PC-3 (cell line): Measurements from ENCODE around the gene RNF157. TPM values are rescaled to one million over a fixed set of nuclear protein-coding genes. Genes with fewer than 3 reads are reported as not detected.

Experiments used
- ATAC-seq: fragments of 200-7000 bp; cut with Tn5 transposase; 2 replicates; pipeline ENCODE4 v1.9.1; 2020; ENCODE audit warnings: mild to moderate bottlenecking, moderate library complexity
- BruUV-seq: library from RNA; stranded (reverse); fragments of 400-500 nt; replicated peaks from 2 replicates; lab custom pipeline; 2021; lab: Mats Ljungman, UMichigan
- CTCF ChIA-PET: fragments of 300-600 bp; sonication (Branson Sonifier 250); formaldehyde crosslinking; loops from one replicate; lab custom pipeline; 2022; ENCODE audit warnings: antibody characterized with exemption; lab: Charles Lee
- POLR2A ChIA-PET: fragments of 300-600 bp; sonication (Branson Sonifier 250); formaldehyde crosslinking; loops from one replicate; lab custom pipeline; 2022; ENCODE audit warnings: antibody characterized with exemption; ENCODE audit not compliant: unreplicated experiment; lab: Charles Lee
- DNase-seq: peaks from one replicate; pipeline ENCODE4 v3.0.0-alpha.2; 2015
- H2AFZ ChIP-seq: fragments of 300-600 bp; sonication (generic); 2 replicates; pipeline ENCODE4 v1.6.0; 2016; ENCODE audit warnings: antibody characterized with exemption, low read length
- H3F3A ChIP-seq: fragments of 300-600 bp; sonication (generic); one replicate; pipeline ENCODE4 v1.6.0; 2017; ENCODE audit warnings: antibody characterized with exemption, low read length, control low read depth, mild to moderate bottlenecking; ENCODE audit not compliant: unreplicated experiment
- H3K27ac ChIP-seq: fragments of 300-600 bp; sonication (generic); 2 replicates; pipeline ENCODE4 v1.5.1; 2016; ENCODE audit warnings: mild to moderate bottlenecking, low read length
- H3K27me3 ChIP-seq: fragments of 300-600 bp; sonication (generic); 2 replicates; pipeline ENCODE4 v1.6.1; 2016; ENCODE audit warnings: low read length, mixed read lengths
- H3K36me3 ChIP-seq: fragments of 300-600 bp; sonication (generic); 2 replicates; pipeline ENCODE4 v1.6.1; 2016; ENCODE audit warnings: low read depth, mixed run types, low read length, mixed read lengths
- H3K4me1 ChIP-seq: fragments of 300-600 bp; sonication (generic); 2 replicates; pipeline ENCODE4 v1.5.1; 2016; ENCODE audit warnings: low read length; ENCODE audit not compliant: insufficient read depth
- H3K4me2 ChIP-seq: fragments of 300-600 bp; sonication (generic); 2 replicates; pipeline ENCODE4 v1.6.0; 2016; ENCODE audit warnings: low read length
- H3K4me3 ChIP-seq: fragments of 300-600 bp; sonication (generic); 2 replicates; pipeline ENCODE4 v1.5.1; 2016; ENCODE audit warnings: mild to moderate bottlenecking, low read length, mixed read lengths
- H3K79me2 ChIP-seq: fragments of 300-600 bp; sonication (generic); 2 replicates; pipeline ENCODE4 v1.6.1; 2017; ENCODE audit warnings: low read length, mixed read lengths
- H3K9ac ChIP-seq: fragments of 300-600 bp; sonication (generic); 2 replicates; pipeline ENCODE4 v1.6.0; 2016; ENCODE audit warnings: mild to moderate bottlenecking, low read length
- H3K9me2 ChIP-seq: fragments of 300-600 bp; sonication (generic); replicated peaks from 2 replicates; pipeline ENCODE4 v1.6.1; 2016; ENCODE audit warnings: mixed run types, low read length, mixed read lengths
- H3K9me3 ChIP-seq: fragments of 300-600 bp; sonication (generic); 2 replicates; pipeline ENCODE4 v1.6.1; 2016; ENCODE audit warnings: low read length, mixed read lengths
- H4K20me1 ChIP-seq: fragments of 300-600 bp; sonication (generic); 2 replicates; pipeline ENCODE4 v1.6.1; 2016; ENCODE audit warnings: low read length, mixed read lengths
- CTCF ChIP-seq: fragments of 300-600 bp; sonication (generic); conservative IDR thresholded peaks from 2 replicates; pipeline ENCODE4 v1.5.1; 2017; ENCODE audit warnings: antibody characterized with exemption, low read depth, mild to moderate bottlenecking, low read length
- EZH2 ChIP-seq: fragments of 300-600 bp; sonication (generic); IDR thresholded peaks from one replicate; pipeline ENCODE4 v1.6.1; 2017; ENCODE audit warnings: antibody characterized with exemption, mild to moderate bottlenecking, low read length; ENCODE audit not compliant: unreplicated experiment
- EZH2phosphoT487 ChIP-seq: fragments of 300-600 bp; sonication (generic); IDR thresholded peaks from 2 replicates; pipeline ENCODE4 v1.6.1; 2018; ENCODE audit warnings: mild to moderate bottlenecking, antibody characterized with exemption, low read length, borderline replicate concordance
- intact Hi-C: fragments of 100-400 bp; cut with micrococcal nuclease; formaldehyde crosslinking; loops from 2 replicates; pipeline ENCODE4 v1.9.0; 2023
- total RNA-seq: library from RNA; depleted of rRNA; stranded (reverse); fragments of >200 nt; gene quantifications from 2 replicates; pipeline ENCODE4 v1.2.3, GENCODE V29; 2014

Gene RNF157
- total RNA-seq, 1 experiment from 2014 or later: 7.4 TPM

- POLR2A ChIA-PET: no interaction called here
- ATAC-seq: no peak
- H3F3A ChIP-seq: no peaks in the 10 kb centered on the region
- no peak for TF ChIP-seq EZH2phosphoT487
- no peak for TF ChIP-seq CTCF
- peaks cover 19% of the 10 kb centered on the region for H3K4me1 ChIP-seq
- peaks cover 45% of the 10 kb centered on the region for H3K79me2 ChIP-seq
- H3K27me3 ChIP-seq: no peaks in the 10 kb centered on the region
- peaks cover 11% of the 10 kb centered on the region; the same call in 1 of the 2 replicates for H4K20me1 ChIP-seq
- no peak overlapping the region for H3K4me2 ChIP-seq
- H3K9ac ChIP-seq: no peak overlapping the region
- H3K9me2 ChIP-seq: no peaks in the 10 kb centered on the region
- DNase-seq: no peak
- no peak overlapping the region for H2AFZ ChIP-seq
- H3K27ac ChIP-seq: no peak overlapping the region
- H3K9me3 ChIP-seq: no peaks in the 10 kb centered on the region
- CTCF ChIA-PET: no interaction called here
- no peak overlapping the region for H3K4me3 ChIP-seq
- peaks cover 10% of the 10 kb centered on the region; the same call in 1 of the 2 replicates for H3K36me3 ChIP-seq
- no TSS peak for BruUV-seq
- intact Hi-C loops: loop anchor here (10.0 kb wide), 1 partner anchor 365 kb away; the partner anchor contains the start of gene MRPL38
Measured at GRCh38 chr17:76270127-76270592, 29.9 kb upstream of the RNF157 start.

- H3K27me3 ChIP-seq: no peaks in the 10 kb centered on the region
- BruUV-seq: no TSS peak
- peaks cover 10% of the 10 kb centered on the region; the same call in 1 of the 2 replicates for H3K36me3 ChIP-seq
- no peak overlapping the region for H3K27ac ChIP-seq
- peaks cover 22% of the 10 kb centered on the region for H3K4me1 ChIP-seq
- POLR2A ChIA-PET: no interaction called here
- ATAC-seq: no peak
- no peaks in the 10 kb centered on the region for H3F3A ChIP-seq
- H3K9ac ChIP-seq: no peak overlapping the region
- H3K4me2 ChIP-seq: no peak overlapping the region
- no peak overlapping the region for H2AFZ ChIP-seq
- H3K79me2 ChIP-seq: peaks cover 45% of the 10 kb centered on the region
- no peak for TF ChIP-seq EZH2phosphoT487
- TF ChIP-seq EZH2: no peak
- TF ChIP-seq CTCF: no peak
- H3K9me3 ChIP-seq: no peaks in the 10 kb centered on the region
- intact Hi-C loops: loop anchor here (10.0 kb wide), 1 partner anchor 164 kb away; the partner anchor contains the start of gene EXOC7
- DNase-seq: no peak
- H3K9me2 ChIP-seq: no peaks in the 10 kb centered on the region
- H3K4me3 ChIP-seq: no peak overlapping the region
- H4K20me1 ChIP-seq: peaks cover 11% of the 10 kb centered on the region; the same call in 1 of the 2 replicates
- CTCF ChIA-PET: no interaction called here
Measured at GRCh38 chr17:76268991-76269981, 29.0 kb upstream of the RNF157 start.
